ENCODE results near the gene TRIM63. TPM values are rescaled to one million over a fixed set of nuclear protein-coding genes. Genes with fewer than 3 reads are reported as not detected.

TRIM63 gene
- total and polyA plus RNA-seq, 2 experiments from 2014 or later: 29.4 to 32.8 TPM

- Histone ChIP-seq H3K27me3 (no peaks in the 10 kb centered on the region), H3K36me3 (no peaks in the 10 kb centered on the region), H3K4me1 (ENCODE audit: low read depth) (peaks cover 34% of the 10 kb centered on the region), H3K4me3 (no peak overlapping the region), H3K9me3 (ENCODE audit: low read depth) (no peaks in the 10 kb centered on the region), H3K27ac (peak overlapping the region; percentile 26)
- DNase-seq (ENCODE audit: low read depth in 1 of 2, low spot score in 1 of 2): no peak
- TF ChIP-seq, protein P1, sequence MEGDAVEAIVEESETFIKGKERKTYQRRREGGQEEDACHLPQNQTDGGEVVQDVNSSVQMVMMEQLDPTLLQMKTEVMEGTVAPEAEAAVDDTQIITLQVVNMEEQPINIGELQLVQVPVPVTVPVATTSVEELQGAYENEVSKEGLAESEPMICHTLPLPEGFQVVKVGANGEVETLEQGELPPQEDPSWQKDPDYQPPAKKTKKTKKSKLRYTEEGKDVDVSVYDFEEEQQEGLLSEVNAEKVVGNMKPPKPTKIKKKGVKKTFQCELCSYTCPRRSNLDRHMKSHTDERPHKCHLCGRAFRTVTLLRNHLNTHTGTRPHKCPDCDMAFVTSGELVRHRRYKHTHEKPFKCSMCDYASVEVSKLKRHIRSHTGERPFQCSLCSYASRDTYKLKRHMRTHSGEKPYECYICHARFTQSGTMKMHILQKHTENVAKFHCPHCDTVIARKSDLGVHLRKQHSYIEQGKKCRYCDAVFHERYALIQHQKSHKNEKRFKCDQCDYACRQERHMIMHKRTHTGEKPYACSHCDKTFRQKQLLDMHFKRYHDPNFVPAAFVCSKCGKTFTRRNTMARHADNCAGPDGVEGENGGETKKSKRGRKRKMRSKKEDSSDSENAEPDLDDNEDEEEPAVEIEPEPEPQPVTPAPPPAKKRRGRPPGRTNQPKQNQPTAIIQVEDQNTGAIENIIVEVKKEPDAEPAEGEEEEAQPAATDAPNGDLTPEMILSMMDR (IDR thresholded peaks at IDR 0.05; ENCODE audit: low read depth, low read length): no peak
These were observed 14.6 kb upstream of the TRIM63 start for GRCh38 chr1:26082020-26082350.

DNA sequence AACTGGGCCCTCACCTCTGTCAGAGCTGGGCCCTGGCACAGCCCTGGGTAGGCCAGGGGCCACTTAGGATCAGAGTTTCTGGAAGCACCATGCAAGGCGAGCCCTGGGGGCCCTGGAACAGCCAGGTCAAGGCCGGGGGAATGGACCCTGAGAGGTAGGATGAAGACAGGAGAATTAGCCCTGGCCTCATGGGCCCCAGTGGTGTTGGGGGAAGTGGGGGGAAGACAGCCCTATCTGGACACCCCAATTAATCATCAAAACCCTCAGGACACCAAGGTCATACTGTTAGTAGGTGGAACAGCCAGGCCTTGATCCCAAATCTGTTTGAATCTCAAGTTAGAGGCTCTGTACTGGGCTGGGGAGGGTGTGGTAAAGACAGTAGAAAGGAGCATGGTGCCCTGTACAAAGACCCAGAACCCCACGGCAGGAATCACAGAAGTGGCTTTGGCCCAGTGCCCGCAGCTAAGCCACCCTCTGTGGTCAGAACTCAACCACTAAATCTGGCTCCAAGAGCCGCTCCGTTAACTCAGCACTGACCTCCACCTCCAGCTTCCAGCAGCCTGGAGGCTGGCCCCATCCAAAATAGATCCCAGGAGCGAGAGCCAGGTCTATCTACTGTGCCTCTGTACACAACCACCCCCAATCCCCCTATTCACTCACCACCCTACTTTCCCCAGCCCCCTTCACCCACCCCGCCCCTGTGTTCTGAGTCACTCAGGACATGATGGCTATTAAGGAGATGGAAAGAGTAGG is 14.0 kb upstream of the TRIM63 start:
- Histone ChIP-seq H3K4me1 (ENCODE audit: low read depth) (peaks cover 34% of the 10 kb centered on the region), H3K27ac (peak overlapping the region; percentile 26), H3K36me3 (no peaks in the 10 kb centered on the region), H3K4me3 (no peak overlapping the region), H3K9me3 (ENCODE audit: low read depth) (no peaks in the 10 kb centered on the region), H3K27me3 (no peaks in the 10 kb centered on the region)
- TF ChIP-seq, protein P1 (IDR thresholded peaks at IDR 0.05; ENCODE audit: low read depth, low read length): no peak
- no peak for DNase-seq (ENCODE audit: low read depth in 1 of 2, low spot score in 1 of 2)

GRCh38 chr1:26079960-26080814 is 12.8 kb upstream of the TRIM63 start:
- Histone ChIP-seq H3K27ac (no peak overlapping the region), H3K4me3 (no peak overlapping the region), H3K36me3 (no peaks in the 10 kb centered on the region), H3K27me3 (no peaks in the 10 kb centered on the region), H3K4me1 (ENCODE audit: low read depth) (peaks cover 34% of the 10 kb centered on the region), H3K9me3 (ENCODE audit: low read depth) (no peaks in the 10 kb centered on the region)
- DNase-seq (ENCODE audit: low read depth in 1 of 2, low spot score in 1 of 2): no peak
- TF ChIP-seq, protein P1 (IDR thresholded peaks at IDR 0.05; ENCODE audit: low read depth, low read length): no peak

- Histone ChIP-seq H3K4me3 (no peak overlapping the region), H3K36me3 (no peaks in the 10 kb centered on the region), H3K9me3 (ENCODE audit: low read depth) (no peaks in the 10 kb centered on the region), H3K27me3 (no peaks in the 10 kb centered on the region), H3K27ac (peak overlapping the region; percentile 73), H3K4me1 (ENCODE audit: low read depth) (peaks cover 41% of the 10 kb centered on the region)
- no peak for DNase-seq (ENCODE audit: low read depth in 1 of 2, low spot score in 1 of 2)
- TF ChIP-seq, protein P1 (IDR thresholded peaks at IDR 0.05; ENCODE audit: low read depth, low read length): no peak
These were observed 11.7 kb upstream of the TRIM63 start for GRCh38 chr1:26079178-26079563.

GRCh38 chr1:26078286-26079177 is 11.1 kb upstream of the TRIM63 start:
- Histone ChIP-seq H3K4me1 (ENCODE audit: low read depth) (peaks cover 38% of the 10 kb centered on the region), H3K27me3 (no peaks in the 10 kb centered on the region), H3K9me3 (ENCODE audit: low read depth) (no peaks in the 10 kb centered on the region), H3K36me3 (no peaks in the 10 kb centered on the region), H3K27ac (peak overlapping the region; percentile 73), H3K4me3 (no peak overlapping the region)
- DNase-seq (ENCODE audit: low read depth in 1 of 2, low spot score in 1 of 2): no peak
- TF ChIP-seq, protein P1 (IDR thresholded peaks at IDR 0.05; ENCODE audit: low read depth, low read length): no peak
